ENCODE results near the gene NHSL2.
"Not testable (repeated sequence)": the region's sequence is repeated elsewhere in the genome, so short reads cannot be mapped to it uniquely, and the experiment has no call there.

Gene NHSL2

GRCh38 chrX:71958281-71958675 lies 47.6 kb downstream of the NHSL2 start:
- no peak for TF ChIP-seq CTCF (IDR thresholded peaks at IDR 0.05)
- Histone ChIP-seq H3K4me3 (ENCODE audit: low read depth in 1 of 2, low read length in 1 of 2) (no peak overlapping the region), H3K36me3 (no peaks in the 10 kb centered on the region)

GRCh38 chrX:71964184-71964583 lies 53.5 kb downstream of the NHSL2 start:
- H3K4me3 ChIP-seq (ENCODE audit: low read depth in 1 of 2, low read length in 1 of 2); H3K36me3 ChIP-seq; H3K4me1 ChIP-seq (ENCODE audit: control insufficient read depth in 1 of 2, insufficient read depth in 1 of 2, low read depth in 1 of 2, low read length in 1 of 2): not testable (repeated sequence)

More at GRCh38 chrX:71958281-71958675, 47.6 kb downstream of the NHSL2 start:
- Histone ChIP-seq H3K27ac (no peak overlapping the region), H3K4me1 (ENCODE audit: control insufficient read depth in 1 of 2, insufficient read depth in 1 of 2, low read depth in 1 of 2, low read length in 1 of 2) (no peaks in the 10 kb centered on the region), H3K27me3 (no peaks in the 10 kb centered on the region), H3K9me3 (no peaks in the 10 kb centered on the region)

GRCh38 chrX:71974916-71975315 lies 64.3 kb downstream of the NHSL2 start:
- TF ChIP-seq CTCF (IDR thresholded peaks at IDR 0.05) = no peak

More at GRCh38 chrX:71964184-71964583, 53.5 kb downstream of the NHSL2 start:
- not testable (repeated sequence) for H3K27me3 ChIP-seq, H3K9me3 ChIP-seq, H3K27ac ChIP-seq

DNA sequence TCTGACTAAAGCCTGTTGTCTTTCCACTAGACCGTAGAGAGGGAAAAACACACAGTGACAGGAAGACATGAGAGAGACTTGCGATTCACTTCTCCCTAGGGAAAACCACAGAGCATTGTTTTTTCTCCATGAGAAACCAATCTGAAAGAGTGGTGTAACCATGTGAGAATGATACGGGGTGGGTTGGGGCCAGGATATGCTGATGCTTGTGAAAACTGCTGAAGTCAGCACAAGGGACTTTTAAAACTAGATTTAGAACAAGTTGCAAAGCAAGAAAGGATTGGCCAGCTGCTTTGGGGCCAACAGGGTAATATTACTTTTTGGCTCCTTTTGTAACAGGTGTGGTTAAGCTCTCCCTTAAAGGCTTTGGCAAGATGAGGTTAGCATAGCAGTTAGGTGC lies 66.1 kb downstream of the NHSL2 start:
- no peaks in the 10 kb centered on the region for H3K27me3 ChIP-seq
- H3K4me3 ChIP-seq (ENCODE audit: low read depth in 1 of 2, low read length in 1 of 2) = no peak overlapping the region
- H3K9me3 ChIP-seq = no peaks in the 10 kb centered on the region
- H3K4me1 ChIP-seq (ENCODE audit: control insufficient read depth in 1 of 2, insufficient read depth in 1 of 2, low read depth in 1 of 2, low read length in 1 of 2) = no peaks in the 10 kb centered on the region
- H3K36me3 ChIP-seq = no peaks in the 10 kb centered on the region
- no peak overlapping the region for H3K27ac ChIP-seq
- TF ChIP-seq CTCF (IDR thresholded peaks at IDR 0.05) = no peak

More at GRCh38 chrX:71974916-71975315, 64.3 kb downstream of the NHSL2 start:
- Histone ChIP-seq H3K27ac (no peak overlapping the region), H3K4me3 (ENCODE audit: low read depth in 1 of 2, low read length in 1 of 2) (no peak overlapping the region), H3K9me3 (no peaks in the 10 kb centered on the region), H3K27me3 (no peaks in the 10 kb centered on the region), H3K36me3 (no peaks in the 10 kb centered on the region), H3K4me1 (ENCODE audit: control insufficient read depth in 1 of 2, insufficient read depth in 1 of 2, low read depth in 1 of 2, low read length in 1 of 2) (no peaks in the 10 kb centered on the region)

DNA sequence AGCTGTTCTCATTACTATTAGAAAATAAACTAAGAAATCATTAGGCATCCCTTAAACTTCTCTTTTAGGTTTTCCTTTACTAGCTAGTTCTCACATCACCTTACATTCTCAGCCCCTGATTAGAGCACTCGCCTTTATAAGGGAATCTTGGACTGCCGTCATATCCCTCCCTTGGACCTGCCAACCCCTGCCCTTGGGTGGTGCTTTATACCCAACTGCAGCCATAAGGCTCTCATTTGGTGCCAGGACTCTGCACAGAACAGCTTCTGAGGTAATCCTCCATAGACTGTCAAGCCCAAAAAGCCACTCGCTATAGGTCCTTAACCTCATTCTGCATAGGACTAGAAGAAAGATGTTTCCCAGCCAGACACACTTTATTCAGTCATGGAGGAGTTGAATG lies 67.5 kb downstream of the NHSL2 start:
- Histone ChIP-seq H3K4me3 (ENCODE audit: low read depth in 1 of 2, low read length in 1 of 2) (no peak overlapping the region), H3K27ac (no peak overlapping the region), H3K4me1 (ENCODE audit: control insufficient read depth in 1 of 2, insufficient read depth in 1 of 2, low read depth in 1 of 2, low read length in 1 of 2) (no peaks in the 10 kb centered on the region), H3K9me3 (no peaks in the 10 kb centered on the region), H3K27me3 (no peaks in the 10 kb centered on the region), H3K36me3 (no peaks in the 10 kb centered on the region)
- TF ChIP-seq CTCF (IDR thresholded peaks at IDR 0.05) = no peak

DNA sequence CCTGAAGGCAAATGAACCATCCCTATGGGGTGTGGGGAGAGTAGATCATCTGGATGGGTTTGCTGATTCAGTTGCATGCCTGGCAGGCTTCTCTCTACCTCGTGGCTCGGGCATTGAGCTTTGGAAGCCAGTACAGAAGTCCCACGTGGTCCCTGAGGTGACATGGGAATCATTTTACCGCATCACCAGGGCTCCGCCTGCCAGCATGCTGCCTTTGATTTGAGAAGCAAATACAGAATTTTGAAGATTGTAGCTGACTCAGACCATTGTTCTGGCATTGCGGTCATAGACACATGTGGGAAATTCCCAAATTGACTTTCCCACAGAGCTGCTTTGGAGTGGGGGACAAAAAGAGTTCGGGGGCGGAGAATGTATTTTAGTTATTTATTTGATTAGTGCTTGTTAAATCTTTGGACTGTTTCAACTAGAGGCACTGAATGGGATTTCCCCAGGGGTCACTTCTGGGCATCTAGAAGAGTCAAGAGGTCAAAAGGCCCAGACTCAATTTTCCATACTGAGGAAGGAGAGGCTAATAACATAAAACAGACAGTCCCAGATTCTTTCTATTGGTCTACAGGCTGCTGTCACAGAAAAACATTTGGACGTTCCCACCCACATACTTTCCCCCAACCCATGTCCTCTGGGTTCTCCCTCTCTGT lies 79.3 kb downstream of the NHSL2 start:
- Histone ChIP-seq H3K36me3 (no peaks in the 10 kb centered on the region), H3K27ac (no peak overlapping the region), H3K27me3 (no peaks in the 10 kb centered on the region), H3K4me3 (ENCODE audit: low read depth in 1 of 2, low read length in 1 of 2) (no peak overlapping the region), H3K9me3 (no peaks in the 10 kb centered on the region), H3K4me1 (ENCODE audit: control insufficient read depth in 1 of 2, insufficient read depth in 1 of 2, low read depth in 1 of 2, low read length in 1 of 2) (no peaks in the 10 kb centered on the region)
- TF ChIP-seq CTCF (IDR thresholded peaks at IDR 0.05) = no peak

All from neutrophil (primary cell).